Nephron progenitor cell (in vitro differentiated cells): ENCODE measurements around the gene TCIRG1.
"Not testable (repeated sequence)": the region's sequence is repeated elsewhere in the genome, so short reads cannot be mapped to it uniquely, and the experiment has no call there.

Source experiments
- DNase-seq: peaks from one replicate; pipeline ENCODE4 v3.0.0; 2021
- H3K27ac Mint-ChIP-seq: 2 replicates; pipeline ENCODE4 v1.8.0; 2021; ENCODE audit warnings: mild to moderate bottlenecking, moderate library complexity, mixed read lengths
- H3K27me3 Mint-ChIP-seq: 2 replicates; pipeline ENCODE4 v1.8.0; 2021; ENCODE audit warnings: mild to moderate bottlenecking, low read depth, mixed read lengths; ENCODE audit not compliant: poor library complexity
- H3K36me3 Mint-ChIP-seq: 2 replicates; pipeline ENCODE4 v1.8.0; 2021; ENCODE audit warnings: low read depth, mixed read lengths
- H3K4me1 Mint-ChIP-seq: 2 replicates; pipeline ENCODE4 v1.8.0; 2021; ENCODE audit warnings: mixed read lengths
- H3K4me3 Mint-ChIP-seq: 2 replicates; pipeline ENCODE4 v1.8.0; 2021; ENCODE audit warnings: mild to moderate bottlenecking, moderate library complexity, mixed read lengths
- H3K9me3 Mint-ChIP-seq: 2 replicates; pipeline ENCODE4 v1.8.0; 2021; ENCODE audit warnings: mild to moderate bottlenecking, moderate library complexity, mixed read lengths
- TF ChIP-seq, protein P1 (sequence below): fragments of 200-600 bp; sonication (generic); IDR thresholded peaks from 2 replicates; pipeline ENCODE4 v1.5.0; 2021; ENCODE audit warnings: antibody characterized with exemption

TCIRG1 gene

GRCh38 chr11:68038718-68039525 lies at the start of gene TCIRG1:
Gene TCIRG1, plus strand, starts transcription at chr11:68039025. Its CDS starts 2,247 bp downstream, at chr11:68041272.
- H3K4me3 Mint-ChIP-seq: peak within 1 kb of the TSS; percentile 36
- H3K4me1 Mint-ChIP-seq: peaks cover 17% of the 10 kb centered on the region

DNA sequence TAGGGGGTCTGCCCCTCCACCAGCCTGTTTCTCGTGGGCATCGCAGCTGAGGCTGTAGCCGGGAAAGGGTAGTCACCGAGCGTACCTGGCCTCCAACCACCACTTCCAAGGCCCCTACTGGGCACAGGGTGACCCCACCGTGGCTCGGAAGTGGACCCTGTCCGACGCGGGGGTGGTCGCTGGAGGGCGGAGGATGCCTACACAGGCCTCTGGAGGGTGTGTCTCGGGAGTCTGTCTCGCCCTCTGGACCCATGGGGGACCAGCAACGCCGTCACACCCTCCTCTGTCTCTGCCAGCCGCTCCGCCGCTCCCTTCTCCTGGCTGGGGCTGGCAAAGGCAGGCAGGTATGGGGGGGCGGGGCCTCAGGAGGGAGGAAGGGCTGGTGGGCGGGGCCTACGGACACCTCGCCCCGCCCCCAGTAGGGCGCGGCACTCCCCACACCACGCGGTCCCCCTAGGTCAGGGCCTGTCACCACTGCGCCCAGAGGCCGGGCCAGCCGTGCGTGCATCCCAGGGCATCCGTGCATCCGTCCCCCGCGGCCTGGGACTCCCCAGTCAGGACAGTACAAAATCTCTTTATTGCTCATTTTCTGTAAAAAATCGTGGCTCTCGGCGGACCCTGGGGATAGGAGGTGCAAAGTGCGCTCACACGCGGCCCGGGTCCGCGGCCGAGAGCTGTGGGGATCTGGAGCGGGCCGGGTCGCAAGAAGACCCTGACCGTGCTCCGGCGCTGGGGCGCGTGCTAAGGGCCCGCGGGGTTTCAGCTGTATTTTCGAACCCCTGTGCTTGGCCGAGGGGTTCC lies 48.1 kb upstream of the TCIRG1 start:
- not testable (repeated sequence) for H3K4me1 Mint-ChIP-seq, H3K27ac Mint-ChIP-seq, H3K36me3 Mint-ChIP-seq, H3K9me3 Mint-ChIP-seq
- Mint-ChIP-seq H3K27me3 (peaks cover 70% of the 10 kb centered on the region), H3K4me3 (peak overlapping the region; percentile 44)
- peak; percentile 42 for DNase-seq

More at GRCh38 chr11:68038718-68039525, at the start of gene TCIRG1:
- TF ChIP-seq, protein P1, sequence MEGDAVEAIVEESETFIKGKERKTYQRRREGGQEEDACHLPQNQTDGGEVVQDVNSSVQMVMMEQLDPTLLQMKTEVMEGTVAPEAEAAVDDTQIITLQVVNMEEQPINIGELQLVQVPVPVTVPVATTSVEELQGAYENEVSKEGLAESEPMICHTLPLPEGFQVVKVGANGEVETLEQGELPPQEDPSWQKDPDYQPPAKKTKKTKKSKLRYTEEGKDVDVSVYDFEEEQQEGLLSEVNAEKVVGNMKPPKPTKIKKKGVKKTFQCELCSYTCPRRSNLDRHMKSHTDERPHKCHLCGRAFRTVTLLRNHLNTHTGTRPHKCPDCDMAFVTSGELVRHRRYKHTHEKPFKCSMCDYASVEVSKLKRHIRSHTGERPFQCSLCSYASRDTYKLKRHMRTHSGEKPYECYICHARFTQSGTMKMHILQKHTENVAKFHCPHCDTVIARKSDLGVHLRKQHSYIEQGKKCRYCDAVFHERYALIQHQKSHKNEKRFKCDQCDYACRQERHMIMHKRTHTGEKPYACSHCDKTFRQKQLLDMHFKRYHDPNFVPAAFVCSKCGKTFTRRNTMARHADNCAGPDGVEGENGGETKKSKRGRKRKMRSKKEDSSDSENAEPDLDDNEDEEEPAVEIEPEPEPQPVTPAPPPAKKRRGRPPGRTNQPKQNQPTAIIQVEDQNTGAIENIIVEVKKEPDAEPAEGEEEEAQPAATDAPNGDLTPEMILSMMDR: no peak
- peak within 1 kb of the TSS; percentile 90 for H3K27ac Mint-ChIP-seq
- no peaks in the 10 kb centered on the region for H3K27me3 Mint-ChIP-seq
- no peaks in the 10 kb centered on the region for H3K9me3 Mint-ChIP-seq
- peaks cover 1% of the 10 kb centered on the region for H3K36me3 Mint-ChIP-seq
- DNase-seq: peak; percentile 61

DNA sequence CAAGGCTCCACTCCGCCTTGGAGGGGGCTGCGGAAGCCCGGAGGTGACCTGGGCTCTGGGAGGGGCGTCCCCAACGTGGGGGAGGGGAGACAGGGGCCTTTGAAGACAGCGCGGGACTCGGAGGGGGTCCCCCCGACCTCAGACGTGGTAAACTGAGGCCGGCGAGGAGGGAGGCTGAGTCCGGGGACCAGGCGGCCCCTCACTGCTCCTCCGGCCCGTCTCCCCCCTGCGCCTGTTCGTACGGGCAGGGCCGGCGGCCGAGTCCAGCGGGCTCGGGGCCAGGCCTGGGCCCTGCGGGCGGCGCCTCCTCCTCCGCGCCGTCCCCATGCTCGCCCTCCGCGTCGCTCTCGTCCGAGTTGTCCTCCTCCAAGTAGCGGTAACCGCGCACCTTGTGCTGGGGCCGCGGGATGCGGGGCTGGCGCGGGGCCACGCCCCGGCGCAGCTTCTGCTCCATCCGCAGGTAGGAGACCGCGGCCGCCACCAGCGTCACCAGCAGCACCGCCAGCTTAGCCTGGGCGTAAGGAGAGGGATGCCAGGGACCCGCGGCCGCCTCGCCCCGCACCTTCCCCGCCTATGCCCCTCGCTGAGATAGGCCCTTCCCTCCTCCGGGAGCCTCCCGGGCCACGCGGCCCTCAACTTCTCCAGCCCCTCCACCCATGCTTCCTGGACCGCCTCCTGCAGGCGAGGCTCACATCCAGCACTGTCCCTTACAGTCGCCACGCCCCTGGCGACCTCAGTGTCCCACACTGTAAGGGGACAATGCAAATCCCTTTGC lies 47.3 kb upstream of the TCIRG1 start:
- H3K9me3 Mint-ChIP-seq, H3K4me1 Mint-ChIP-seq, H3K27ac Mint-ChIP-seq, H3K36me3 Mint-ChIP-seq, DNase-seq: not testable (repeated sequence)
- peaks cover 64% of the 10 kb centered on the region for H3K27me3 Mint-ChIP-seq
- H3K4me3 Mint-ChIP-seq: peak overlapping the region; percentile 65

- not testable (repeated sequence) for H3K27ac Mint-ChIP-seq, H3K4me3 Mint-ChIP-seq, H3K9me3 Mint-ChIP-seq, H3K36me3 Mint-ChIP-seq
- peaks cover 62% of the 10 kb centered on the region for H3K27me3 Mint-ChIP-seq
- peak; percentile 36 for DNase-seq
- TF ChIP-seq, protein P1: peak; percentile 61
- peaks cover 10% of the 10 kb centered on the region for H3K4me1 Mint-ChIP-seq
Measured at GRCh38 chr11:67993821-67994220, 45.0 kb upstream of the TCIRG1 start.

DNA sequence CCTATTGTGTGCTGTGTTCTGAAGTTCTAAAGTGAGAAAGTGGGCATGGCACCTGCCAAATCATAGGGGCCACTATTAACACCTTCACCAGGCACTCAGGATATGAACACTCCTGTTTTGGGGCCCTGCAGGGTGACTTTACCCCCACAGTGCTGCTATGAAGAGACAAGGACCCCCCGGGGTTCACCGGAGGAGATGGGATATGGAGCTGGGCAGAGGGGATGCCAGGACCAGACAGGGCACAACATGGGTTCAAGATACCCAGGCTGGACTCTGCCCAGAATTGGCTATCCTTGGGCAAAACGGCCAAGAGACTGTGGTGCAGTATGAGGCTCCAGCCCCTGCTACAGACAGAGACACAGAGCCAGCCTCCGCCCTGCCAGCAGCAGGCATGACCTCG lies 44.4 kb upstream of the TCIRG1 start:
- not testable (repeated sequence) for H3K36me3 Mint-ChIP-seq, H3K4me3 Mint-ChIP-seq, H3K9me3 Mint-ChIP-seq, DNase-seq, H3K27ac Mint-ChIP-seq
- Mint-ChIP-seq H3K27me3 (peaks cover 58% of the 10 kb centered on the region), H3K4me1 (peaks cover 10% of the 10 kb centered on the region)

DNA sequence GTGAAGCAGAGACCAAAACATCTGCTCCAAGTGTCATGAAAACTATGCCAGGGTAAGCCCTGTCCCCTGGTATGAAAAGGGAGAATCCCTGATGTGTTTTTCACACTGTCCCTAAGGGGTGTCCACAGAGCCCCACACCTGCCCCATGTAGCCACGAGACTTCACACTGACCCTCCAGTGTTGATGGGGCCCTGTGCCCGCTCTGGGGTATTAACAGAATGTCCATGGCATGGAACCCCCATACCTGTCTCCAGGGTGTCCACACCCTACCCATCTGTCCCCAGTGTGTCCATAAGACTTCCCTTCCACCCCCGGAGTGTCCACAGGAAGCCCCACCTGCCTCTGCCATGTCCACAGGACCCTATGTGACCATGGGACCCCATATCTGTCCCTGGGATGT lies 43.7 kb upstream of the TCIRG1 start:
- Mint-ChIP-seq H3K27me3 (peaks cover 57% of the 10 kb centered on the region), H3K4me1 (peaks cover 10% of the 10 kb centered on the region)
- not testable (repeated sequence) for H3K27ac Mint-ChIP-seq, H3K9me3 Mint-ChIP-seq, H3K4me3 Mint-ChIP-seq, H3K36me3 Mint-ChIP-seq, DNase-seq

DNA sequence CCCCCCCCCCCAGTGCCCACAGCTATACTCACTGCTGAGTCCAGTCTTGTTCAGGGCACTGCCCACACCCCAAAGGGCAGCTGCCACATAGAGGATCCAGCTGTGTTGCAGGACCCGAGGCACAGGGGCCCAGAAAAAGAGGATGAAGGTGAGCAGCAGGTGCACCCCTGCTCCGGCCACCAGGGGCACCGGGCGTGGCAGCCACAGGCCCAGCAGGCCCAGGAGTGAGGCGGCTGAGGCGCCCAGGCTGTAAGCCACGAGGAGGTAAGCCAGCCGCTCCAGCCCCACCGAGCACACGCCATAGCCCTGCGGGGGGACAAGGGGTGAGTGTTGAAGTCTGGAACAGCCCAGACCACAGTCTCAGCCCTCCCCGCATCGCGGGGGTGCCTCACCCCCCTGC lies 43.2 kb upstream of the TCIRG1 start:
- H3K27ac Mint-ChIP-seq, H3K4me3 Mint-ChIP-seq, DNase-seq, H3K9me3 Mint-ChIP-seq, H3K36me3 Mint-ChIP-seq: not testable (repeated sequence)
- Mint-ChIP-seq H3K27me3 (peaks cover 55% of the 10 kb centered on the region), H3K4me1 (peaks cover 10% of the 10 kb centered on the region)

GRCh38 chr11:67996051-67996450 lies 42.8 kb upstream of the TCIRG1 start:
- H3K36me3 Mint-ChIP-seq: no peaks in the 10 kb centered on the region
- H3K9me3 Mint-ChIP-seq: no peaks in the 10 kb centered on the region
- no peak for DNase-seq
- TF ChIP-seq, protein P1: no peak
- no peak overlapping the region for H3K27ac Mint-ChIP-seq
- H3K4me3 Mint-ChIP-seq: no peak overlapping the region
- peaks cover 55% of the 10 kb centered on the region for H3K27me3 Mint-ChIP-seq
- peaks cover 10% of the 10 kb centered on the region for H3K4me1 Mint-ChIP-seq
